Right atrium auricular region (tissue), 2 donors: ENCODE measurements around the gene LRRC45. TPM values are rescaled to one million over a fixed set of nuclear protein-coding genes. Genes with fewer than 3 reads are reported as not detected.

ENCODE experiments used
- DNase-seq: peaks from one replicate; pipeline ENCODE4 v3.0.0-alpha.2; 2019; ENCODE audit warnings: low spot score
- H3K27ac ChIP-seq, 2 donors: fragments of 200-600 bp; sonication (generic); 1 replicate in 1 of 2; 2 replicates in 1 of 2; pipeline ENCODE4 v1.5.1; 2016 to 2019
- H3K27me3 ChIP-seq, 2 donors: fragments of 200-600 bp; sonication (generic); one replicate each; pipeline versions ENCODE4 v1.5.1 to v1.6.0; 2017 to 2019
- H3K36me3 ChIP-seq: fragments of 200-600 bp; sonication (generic); one replicate; pipeline ENCODE4 v1.5.1; 2016
- H3K4me1 ChIP-seq, 2 donors: fragments of 200-600 bp; sonication (generic); one replicate each; pipeline versions ENCODE4 v1.5.1 to v1.6.0; 2017 to 2019
- H3K4me3 ChIP-seq, 2 donors: fragments of 200-600 bp; sonication (generic); 1 replicate in 1 of 2; 2 replicates in 1 of 2; pipeline ENCODE4 v1.5.1; 2017 to 2019; ENCODE audit warnings: mild to moderate bottlenecking in 1 of 2, moderate library complexity in 1 of 2
- H3K9me3 ChIP-seq, 2 donors: fragments of 200-600 bp; sonication (generic); one replicate each; pipeline ENCODE4 v1.5.1; 2019
- CTCF ChIP-seq, 2 donors: fragments of 200-600 bp; sonication (generic); IDR thresholded peaks; one replicate each; pipeline ENCODE4 v1.5.1; 2019; ENCODE audit warnings: antibody characterized with exemption in 2 of 2
- total RNA-seq, 2 donors: library from RNA; depleted of rRNA; stranded (reverse); fragments of >200 nt; gene quantifications; one replicate each; pipeline ENCODE4 v1.1.0, GENCODE V29; 2016

Gene LRRC45
- total RNA-seq, 2 donors from 2014 or later = 4.7 to 4.9 TPM

DNA sequence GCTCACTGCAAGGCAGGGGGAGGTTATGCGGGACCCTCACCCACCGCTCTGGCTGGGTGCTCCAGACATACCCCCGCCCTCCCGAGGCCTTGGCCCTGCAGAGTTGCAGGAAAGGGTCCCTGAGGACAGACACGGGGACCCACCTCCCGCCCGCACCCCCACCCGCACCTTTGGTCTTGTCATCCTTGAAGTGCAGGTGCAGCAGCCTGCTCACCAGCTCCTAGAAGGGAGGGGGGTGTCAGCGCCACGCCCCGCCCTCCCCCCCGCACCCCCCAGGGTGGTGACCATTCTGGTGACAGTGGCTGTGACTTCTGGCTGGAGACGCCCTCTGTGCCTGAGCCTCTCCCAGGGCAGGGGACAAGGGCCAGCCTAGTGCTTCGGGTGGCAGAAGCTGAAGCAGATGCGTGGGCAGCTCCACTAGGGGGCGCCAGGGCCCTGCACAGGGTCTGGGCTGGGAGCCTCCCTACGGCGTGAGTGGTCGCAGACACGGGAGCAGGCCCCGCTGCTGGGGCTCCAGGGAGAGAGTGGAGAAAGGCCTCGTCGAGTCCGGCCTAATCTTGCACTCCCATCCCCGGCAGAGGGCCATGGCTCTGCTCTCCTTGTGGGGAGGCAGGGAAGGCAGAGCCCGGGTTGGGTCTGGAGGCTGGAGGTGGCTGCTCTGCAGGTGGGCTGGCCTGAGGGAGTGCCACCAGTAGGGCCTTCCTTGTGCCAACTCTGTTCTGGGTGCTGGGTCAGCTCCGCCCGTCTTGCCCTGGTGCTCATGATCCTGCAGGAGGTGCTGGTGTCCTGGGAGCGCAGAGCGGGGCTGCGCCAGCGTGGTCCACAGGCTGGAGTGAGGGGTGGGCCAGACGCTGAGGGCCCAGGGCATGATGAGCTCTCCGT, 3.2 kb upstream of the LRRC45 start:
- no peak for DNase-seq

DNA sequence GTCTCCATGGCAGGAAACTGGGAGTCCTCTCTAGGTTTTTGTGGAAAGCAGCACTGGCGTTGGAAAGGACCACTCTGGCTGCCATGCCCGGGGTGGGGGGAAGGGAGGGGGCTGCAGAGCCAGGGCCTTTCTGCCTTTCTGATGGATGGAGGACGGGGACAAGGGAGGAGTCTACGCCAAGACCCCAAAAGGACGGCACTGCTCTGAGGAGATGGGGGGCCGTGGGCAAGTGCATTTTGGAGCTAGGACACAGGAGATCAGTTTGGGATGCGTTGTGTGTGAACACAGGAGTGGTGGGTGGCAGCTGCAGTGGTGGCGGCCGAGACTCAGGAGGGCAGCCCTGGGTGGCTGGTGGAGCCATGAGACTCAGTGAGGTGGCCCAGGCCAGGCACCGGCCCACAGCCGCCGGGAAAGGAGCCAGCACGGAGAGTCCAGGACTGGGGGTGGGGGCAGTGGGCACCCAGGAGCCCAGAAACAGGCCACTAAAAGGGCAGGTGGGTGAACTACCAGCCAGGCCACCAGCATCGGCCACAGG, 2.5 kb upstream of the LRRC45 start:
- Histone ChIP-seq H3K27me3 (no peaks in the 10 kb centered on the region), H3K9me3 (no peaks in the 10 kb centered on the region), H3K36me3 (peaks cover 11% of the 10 kb centered on the region), H3K4me1 (peaks cover 0 to 28% of the 10 kb centered on the region in 2 donors), H3K27ac (no peak overlapping the region), H3K4me3 (no peak overlapping the region)
- TF ChIP-seq CTCF (IDR thresholded peaks at IDR 0.05) = no peak
- DNase-seq = no peak

More for the DNA sequence above, 3.2 kb upstream of the LRRC45 start:
- H3K9me3 ChIP-seq = no peaks in the 10 kb centered on the region
- H3K27ac ChIP-seq = no peak overlapping the region
- no peaks in the 10 kb centered on the region for H3K27me3 ChIP-seq
- H3K4me3 ChIP-seq = no peak overlapping the region
- H3K36me3 ChIP-seq = peaks cover 11% of the 10 kb centered on the region
- peak; percentile 45 to 72 for TF ChIP-seq CTCF (IDR thresholded peaks at IDR 0.05)
- H3K4me1 ChIP-seq = peaks cover 0 to 28% of the 10 kb centered on the region in 2 donors

- peak; percentile 29 to 74 for TF ChIP-seq CTCF (IDR thresholded peaks at IDR 0.05)
- Histone ChIP-seq H3K27me3 (no peaks in the 10 kb centered on the region), H3K27ac (no peak overlapping the region), H3K4me1 (peaks cover 0 to 28% of the 10 kb centered on the region in 2 donors), H3K36me3 (peaks cover 11% of the 10 kb centered on the region), H3K9me3 (no peaks in the 10 kb centered on the region), H3K4me3 (peak overlapping the region in 1 of 2 donors; percentile 93)
- peak; percentile 77 for DNase-seq
These were observed 1.8 kb upstream of the LRRC45 start for GRCh38 chr17:82021107-82021899.

- H3K4me3 ChIP-seq = peak overlapping the region; percentile 84 to 93
- H3K36me3 ChIP-seq = peaks cover 11% of the 10 kb centered on the region
- H3K27ac ChIP-seq = peak overlapping the region in 1 of 2 donors; percentile 50
- no peaks in the 10 kb centered on the region for H3K27me3 ChIP-seq
- DNase-seq = no peak
- H3K9me3 ChIP-seq = no peaks in the 10 kb centered on the region
- H3K4me1 ChIP-seq = peaks cover 0 to 28% of the 10 kb centered on the region in 2 donors
- TF ChIP-seq CTCF (IDR thresholded peaks at IDR 0.05) = no peak
These were observed 1.2 kb upstream of the LRRC45 start for GRCh38 chr17:82021900-82022309.

- H3K9me3 ChIP-seq = no peaks in the 10 kb centered on the region
- no peaks in the 10 kb centered on the region for H3K27me3 ChIP-seq
- peak within 1 kb of the TSS; percentile 84 to 93 for H3K4me3 ChIP-seq
- peaks cover 0 to 28% of the 10 kb centered on the region in 2 donors for H3K4me1 ChIP-seq
- peaks cover 11% of the 10 kb centered on the region for H3K36me3 ChIP-seq
- DNase-seq = no peak
- H3K27ac ChIP-seq = peak within 1 kb of the TSS; percentile 50 to 63
- no peak for TF ChIP-seq CTCF (IDR thresholded peaks at IDR 0.05)
These were observed 660 bp upstream of the LRRC45 start, which contains the start of gene CENPX for GRCh38 chr17:82022310-82022980. Gene CENPX (minus strand): TSS chr17:82022878. CDS start chr17:82022861, 17 bp downstream.
